CD4-positive, alpha-beta T cell (primary cell): Measurements from ENCODE around the gene ISCA1. TPM values are rescaled to one million over a fixed set of nuclear protein-coding genes. Genes with fewer than 3 reads are reported as not detected.
A peak's percentile ranks its signal among the peaks of the same experiment; 100 is the strongest.

Source experiments
- ATAC-seq: fragments of 200-7000 bp; cut with Tn5 transposase; one replicate; pipeline ENCODE4 v1.10.0; 2022; ENCODE audit warnings: mild to moderate bottlenecking; ENCODE audit not compliant: poor library complexity
- CTCF ChIA-PET: fragments of 350-600 bp; sonication (Branson Sonifier 250); formaldehyde crosslinking; loops from one replicate; lab custom pipeline; 2021; ENCODE audit warnings: antibody characterized with exemption, inconsistent platforms; lab: Charles Lee
- POLR2A ChIA-PET: fragments of 350-600 bp; sonication (Branson Sonifier 250); formaldehyde crosslinking; loops from one replicate; lab custom pipeline; 2021; ENCODE audit warnings: antibody characterized with exemption, inconsistent platforms; lab: Charles Lee
- DNase-seq, 14 experiments: peaks; one replicate each; pipeline ENCODE4 v3.0.0-alpha.2; 2013 to 2020; ENCODE audit warnings: mixed read lengths in 2 of 14
- H3K27ac ChIP-seq, 2 donors: one replicate each; pipeline versions ENCODE4 v1.5.1 to v1.7.0; 2013; ENCODE audit warnings: low read length in 2 of 2, low read depth in 1 of 2, mild to moderate bottlenecking in 1 of 2
- H3K27me3 ChIP-seq, 2 experiments: 1 replicate in 1 of 2; 2 replicates in 1 of 2; pipeline versions ENCODE4 v1.6.1 to v1.7.0; 2013; ENCODE audit warnings: low read length in 2 of 2, control low read depth in 1 of 2, mild to moderate bottlenecking in 1 of 2, moderate library complexity in 1 of 2; ENCODE audit not compliant: insufficient read depth in 2 of 2, control insufficient read depth in 1 of 2
- H3K36me3 ChIP-seq: one replicate; pipeline ENCODE4 v1.6.1; 2013; ENCODE audit warnings: low read length, control low read depth; ENCODE audit not compliant: insufficient read depth
- H3K4me1 ChIP-seq: one replicate; pipeline ENCODE4 v1.6.1; 2013; ENCODE audit warnings: low read length, control low read depth; ENCODE audit not compliant: insufficient read depth
- H3K4me3 ChIP-seq: one replicate; pipeline ENCODE4 v1.5.1; 2013; ENCODE audit warnings: mild to moderate bottlenecking, low read length, moderate library complexity
- H3K9me3 ChIP-seq, 2 experiments: 1 replicate in 1 of 2; 2 replicates in 1 of 2; pipeline versions ENCODE4 v1.6.1 to v1.7.0; 2013; ENCODE audit warnings: low read length in 2 of 2, mild to moderate bottlenecking in 2 of 2, control low read depth in 1 of 2, moderate library complexity in 1 of 2; ENCODE audit not compliant: control insufficient read depth in 1 of 2, insufficient read depth in 1 of 2
- H3K27ac Mint-ChIP-seq: one replicate; pipeline ENCODE4 v1.8.0; 2020; ENCODE audit warnings: mixed read lengths
- H3K27me3 Mint-ChIP-seq: one replicate; pipeline ENCODE4 v1.8.0; 2021; ENCODE audit warnings: mixed read lengths
- H3K36me3 Mint-ChIP-seq: one replicate; pipeline ENCODE4 v1.8.0; 2021; ENCODE audit warnings: low read depth, mixed read lengths
- H3K4me1 Mint-ChIP-seq: one replicate; pipeline ENCODE4 v1.8.0; 2021; ENCODE audit warnings: low read depth, mixed read lengths
- H3K4me3 Mint-ChIP-seq: one replicate; pipeline ENCODE4 v1.8.0; 2020; ENCODE audit warnings: mild to moderate bottlenecking, mixed read lengths
- H3K9me3 Mint-ChIP-seq: one replicate; pipeline ENCODE4 v1.8.0; 2020; ENCODE audit warnings: mixed read lengths
- CTCF ChIP-seq: fragments of 200-600 bp; IDR thresholded peaks from one replicate; pipeline ENCODE4 v1.8.0; 2022; ENCODE audit warnings: antibody characterized with exemption, mild to moderate bottlenecking
- intact Hi-C, 2 experiments: fragments of 100-400 bp; cut with DNase I in 1 of 2; cut with micrococcal nuclease in 1 of 2; formaldehyde crosslinking; loops; one replicate each; pipeline versions ENCODE4 v1.15.1 to v1.9.0; 2023 to 2025; cut with DNase I, micrococcal nuclease
- total RNA-seq, 174 experiments: library from RNA in 2 of 174; stranded (reverse) in 2 of 174; gene quantifications; one replicate each; pipeline ENCODE4 v1.2.3 and lab custom pipeline; 2021 to 2026

The ISCA1 gene
- total RNA-seq, 2 experiments from 2014 or later = 85.3 to 91.6 TPM

- DNase-seq = no peak
- Mint-ChIP-seq H3K36me3 (peaks cover 26% of the 10 kb centered on the region), H3K27ac (no peak overlapping the region), H3K27me3 (no peaks in the 10 kb centered on the region), H3K9me3 (no peaks in the 10 kb centered on the region), H3K4me1 (peaks cover 22% of the 10 kb centered on the region), H3K4me3 (no peak overlapping the region)
- H3K4me3 ChIP-seq = no peak overlapping the region
- TF ChIP-seq CTCF = no peak
- no peaks in the 10 kb centered on the region for H3K27me3 ChIP-seq
- peaks cover 4% of the 10 kb centered on the region for H3K36me3 ChIP-seq
- intact Hi-C loops = loop anchor here in 1 of 2 experiments (2.0 to 10.0 kb wide), 4 partner anchors 16 to 1690 kb away; partner anchors contain the start of gene CDK20
- no peaks in the 10 kb centered on the region for H3K9me3 ChIP-seq
- no peak overlapping the region for H3K27ac ChIP-seq
- H3K4me1 ChIP-seq = peaks cover 22% of the 10 kb centered on the region
- no peak for ATAC-seq
- ChIA-PET CTCF (no interaction called here), POLR2A (no interaction called here)
Measured at GRCh38 chr9:86285261-86285660, 2.9 kb upstream of the ISCA1 start.

DNA sequence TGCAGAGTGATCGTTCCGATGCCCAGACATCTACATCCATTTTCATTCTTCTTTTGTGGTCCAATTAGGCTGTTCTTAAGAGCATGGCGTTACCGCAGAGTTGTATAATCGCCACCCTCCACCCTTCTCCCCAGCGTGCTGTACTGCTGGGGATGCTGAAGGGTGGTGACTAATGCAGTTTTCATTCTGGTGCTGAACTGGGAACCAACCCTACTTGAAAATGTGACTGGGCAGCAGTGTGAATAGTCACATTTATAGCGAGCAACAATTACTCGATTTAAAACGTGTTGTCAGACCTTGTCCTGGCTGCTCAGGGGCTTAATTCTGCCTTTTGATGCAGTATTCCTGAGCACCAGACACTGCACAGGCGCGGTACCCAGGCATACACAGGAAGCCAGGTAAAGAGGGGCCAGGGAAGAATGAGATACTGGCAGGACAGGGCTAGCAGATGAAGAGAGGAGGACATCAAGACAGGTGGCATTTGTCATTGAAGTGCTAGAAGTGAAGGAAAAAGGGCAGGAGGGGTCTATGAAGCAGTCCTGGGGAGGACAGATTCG lies 719 bp upstream of the ISCA1 start:
- peak overlapping the region; percentile 95 for H3K27ac Mint-ChIP-seq
- no peaks in the 10 kb centered on the region for H3K27me3 ChIP-seq
- peaks cover 5% of the 10 kb centered on the region for H3K36me3 ChIP-seq
- H3K4me1 ChIP-seq = peaks cover 28% of the 10 kb centered on the region
- no peaks in the 10 kb centered on the region for H3K9me3 Mint-ChIP-seq
- no peaks in the 10 kb centered on the region for H3K27me3 Mint-ChIP-seq
- H3K36me3 Mint-ChIP-seq = peaks cover 36% of the 10 kb centered on the region
- intact Hi-C loops = loop anchor here (1.0 to 10.0 kb wide), 8 partner anchors 20 to 1692 kb away; partner anchors contain the start of genes NAA35 (in 2 of the 2), AGTPBP1 (in 1 of the 2), CDK20 (in 1 of the 2) and GAS1 (in 1 of the 2)
- CTCF ChIA-PET = interaction anchor here (0.6 kb wide), 1 partner anchor 393 kb away, joined by 3 read pairs; no protein-coding TSS in a partner anchor
- DNase-seq (no peak), ATAC-seq (no peak)
- H3K27ac ChIP-seq = peak overlapping the region; percentile 94 to 95
- H3K4me3 Mint-ChIP-seq = peak overlapping the region; percentile 91
- peaks cover 39% of the 10 kb centered on the region for H3K4me1 Mint-ChIP-seq
- TF ChIP-seq CTCF = no peak
- POLR2A ChIA-PET = interaction anchor here (0.5 to 1.8 kb wide), 23 partner anchors 8 to 1443 kb away, joined by 3 to 15 read pairs (median 5); partner anchors contain the start of genes AGTPBP1, CTSL, GAS1 and NAA35
- H3K4me3 ChIP-seq = peak overlapping the region; percentile 86
- no peaks in the 10 kb centered on the region for H3K9me3 ChIP-seq

DNA sequence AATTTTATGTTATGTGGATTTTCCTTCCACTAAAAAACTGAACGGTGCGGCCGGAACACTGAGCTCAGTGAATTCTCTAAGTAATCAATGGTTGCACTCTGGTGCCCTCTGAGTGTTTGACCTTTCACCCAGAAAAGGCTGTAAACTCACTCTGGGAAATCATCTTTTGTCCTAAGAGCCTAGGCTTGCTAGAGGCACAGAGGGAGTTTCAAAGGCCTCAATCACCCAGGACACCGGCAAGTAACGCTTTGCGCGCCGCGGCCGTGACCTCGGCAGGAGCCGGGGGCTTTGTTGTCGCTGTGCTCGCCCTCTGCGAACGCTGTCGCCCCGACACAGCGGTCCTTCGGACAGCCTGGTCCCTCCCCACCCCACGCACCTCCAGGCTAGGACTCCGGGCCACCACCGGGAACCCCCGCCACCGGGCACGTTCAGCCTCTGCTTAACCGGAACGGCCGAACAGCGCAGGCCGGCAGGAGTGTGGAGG lies 703 bp downstream of the ISCA1 start:
- intact Hi-C loops = loop anchor here (1.0 to 10.0 kb wide), 9 partner anchors 21 to 1693 kb away; partner anchors contain the start of genes NAA35 (in 2 of the 2), AGTPBP1 (in 1 of the 2), CDK20 (in 1 of the 2) and GAS1 (in 1 of the 2)
- TF ChIP-seq CTCF = no peak
- CTCF ChIA-PET = interaction anchor here (1.1 kb wide), 1 partner anchor 10 kb away, joined by 3 read pairs; no protein-coding TSS in a partner anchor

More for the DNA sequence above, 703 bp downstream of the ISCA1 start:
- peaks cover 5% of the 10 kb centered on the region for H3K36me3 ChIP-seq
- Mint-ChIP-seq H3K27ac (peak overlapping the region; percentile 95), H3K9me3 (no peaks in the 10 kb centered on the region), H3K36me3 (peaks cover 43% of the 10 kb centered on the region), H3K4me3 (peak overlapping the region; percentile 91), H3K4me1 (peaks cover 52% of the 10 kb centered on the region), H3K27me3 (no peaks in the 10 kb centered on the region)
- peak overlapping the region; percentile 86 for H3K4me3 ChIP-seq
- peak overlapping the region in 1 of 2 donors; percentile 94 for H3K27ac ChIP-seq
- POLR2A ChIA-PET = interaction anchor here (1.0 to 1.8 kb wide), 15 partner anchors 22 to 1445 kb away, joined by 3 to 15 read pairs (median 7); partner anchors contain the start of genes AGTPBP1, CTSL, GAS1 and NAA35
- H3K27me3 ChIP-seq = no peaks in the 10 kb centered on the region
- no peaks in the 10 kb centered on the region for H3K9me3 ChIP-seq
- peak in 1 of 14 experiments; percentile 18 for DNase-seq
- no peak for ATAC-seq
- peaks cover 28% of the 10 kb centered on the region for H3K4me1 ChIP-seq
